Stimulated activated CD8-positive, alpha-beta memory T cell treated with anti-CD3 and anti-CD28 coated beads, Interleukin-4, amount 100 ng/mL, for 24 hours (primary cell): Measurements from ENCODE around the gene APMAP.

Experiments used
- DNase-seq: peaks from one replicate; pipeline ENCODE4 v3.0.0-alpha.2; 2020; ENCODE audit warnings: low read depth

Gene APMAP

GRCh38 chr20:25024171-25024570 is 31.6 kb upstream of the APMAP start:
- DNase-seq, result no peak

- DNase-seq, result no peak
Measured at GRCh38 chr20:25023356-25023755, 30.8 kb upstream of the APMAP start.

- DNase-seq, result no peak
Measured at GRCh38 chr20:25022680-25023079, 30.1 kb upstream of the APMAP start.

- DNase-seq, result no peak
Measured at GRCh38 chr20:25021336-25021735, 28.8 kb upstream of the APMAP start.

- no peak for DNase-seq
Measured at GRCh38 chr20:25020901-25021301, 28.4 kb upstream of the APMAP start.

GRCh38 chr20:25020345-25020744 is 27.8 kb upstream of the APMAP start:
- DNase-seq, result no peak

GRCh38 chr20:25019381-25020155 is 27.0 kb upstream of the APMAP start:
- no peak for DNase-seq

- DNase-seq, result no peak
Measured at GRCh38 chr20:25018841-25019240, 26.3 kb upstream of the APMAP start.

- DNase-seq, result no peak
Measured at GRCh38 chr20:25018425-25018824, 25.9 kb upstream of the APMAP start.

- no peak for DNase-seq
Measured at GRCh38 chr20:25017257-25017803, 24.8 kb upstream of the APMAP start.

GRCh38 chr20:25016471-25016870 is 23.9 kb upstream of the APMAP start:
- DNase-seq, result no peak

- DNase-seq, result no peak
Measured at GRCh38 chr20:25015986-25016385, 23.4 kb upstream of the APMAP start.

- DNase-seq, result no peak
Measured at GRCh38 chr20:25014816-25015215, 22.3 kb upstream of the APMAP start.

- DNase-seq, result no peak
Measured at GRCh38 chr20:25013478-25014380, 21.2 kb upstream of the APMAP start.

GRCh38 chr20:25012616-25013189 is 20.2 kb upstream of the APMAP start:
- DNase-seq, result no peak

- no peak for DNase-seq
Measured at GRCh38 chr20:25011831-25012241, 19.3 kb upstream of the APMAP start.

GRCh38 chr20:25011261-25011660 is 18.7 kb upstream of the APMAP start:
- no peak for DNase-seq

- DNase-seq, result no peak
Measured at GRCh38 chr20:25009218-25010145, 16.9 kb upstream of the APMAP start.

GRCh38 chr20:25008388-25009217 is 16.1 kb upstream of the APMAP start:
- no peak for DNase-seq

GRCh38 chr20:25007491-25008305 is 15.1 kb upstream of the APMAP start:
- no peak for DNase-seq
